Measurements from ENCODE around the gene KIRREL1.

- TF ChIP-seq POLR2A (IDR thresholded peaks at IDR 0.05) (no peak), CTCF (IDR thresholded peaks at IDR 0.05) (no peak)
Measured at GRCh38 chr1:157995583-157996169, 2.2 kb downstream of the KIRREL1 start.
